H9 (cell line): ENCODE data around the gene NDUFA11. TPM values are rescaled to one million over a fixed set of nuclear protein-coding genes. Genes with fewer than 3 reads are reported as not detected.

Source experiments
- DNase-seq: peaks from one replicate; pipeline ENCODE4 v3.0.0-alpha.2; 2017
- H2AFZ ChIP-seq: one replicate; pipeline ENCODE4 v1.6.1; 2013; ENCODE audit warnings: mild to moderate bottlenecking, low read length, control low read depth, moderate library complexity
- H2AK5ac ChIP-seq: 2 replicates; pipeline ENCODE4 v1.6.1; 2013; ENCODE audit warnings: low read length, control low read depth, mixed read lengths; ENCODE audit not compliant: insufficient read length
- H2BK120ac ChIP-seq: one replicate; pipeline ENCODE4 v1.6.1; 2013; ENCODE audit warnings: low read depth, mild to moderate bottlenecking, low read length, control low read depth, inconsistent platforms; ENCODE audit not compliant: poor library complexity, severe bottlenecking
- H2BK12ac ChIP-seq: 2 replicates; pipeline ENCODE4 v1.6.1; 2013; ENCODE audit warnings: low read length, control low read depth, mixed read lengths, low read depth; ENCODE audit not compliant: insufficient read length
- H2BK15ac ChIP-seq: 2 replicates; pipeline ENCODE4 v1.6.1; 2013; ENCODE audit warnings: low read depth, low read length, control low read depth
- H2BK20ac ChIP-seq: one replicate; pipeline ENCODE4 v1.6.1; 2013; ENCODE audit warnings: low read depth, mild to moderate bottlenecking, low read length, control low read depth, inconsistent platforms; ENCODE audit not compliant: poor library complexity, severe bottlenecking
- H2BK5ac ChIP-seq: 2 replicates; pipeline ENCODE4 v1.6.1; 2013; ENCODE audit warnings: low read length, control low read depth, mixed read lengths; ENCODE audit not compliant: insufficient read length
- H3K14ac ChIP-seq: 2 replicates; pipeline ENCODE4 v1.6.1; 2013; ENCODE audit warnings: low read length, control low read depth; ENCODE audit not compliant: insufficient read depth
- H3K18ac ChIP-seq: 2 replicates; pipeline ENCODE4 v1.6.1; 2013; ENCODE audit warnings: low read depth, mild to moderate bottlenecking, mixed read lengths, low read length, control low read depth; ENCODE audit not compliant: insufficient read length
- H3K23ac ChIP-seq: 2 replicates; pipeline ENCODE4 v1.6.1; 2013; ENCODE audit warnings: low read length, control low read depth, mixed read lengths, low read depth; ENCODE audit not compliant: insufficient read length
- H3K23me2 ChIP-seq: 2 replicates; pipeline ENCODE4 v1.6.1; 2013; ENCODE audit warnings: low read depth, mild to moderate bottlenecking, mixed read lengths, low read length, control low read depth; ENCODE audit not compliant: insufficient read length, poor library complexity, severe bottlenecking
- H3K27ac ChIP-seq: 2 replicates; pipeline ENCODE4 v1.5.1; 2013; ENCODE audit warnings: low read length, control low read depth, mixed read lengths, low read depth; ENCODE audit not compliant: insufficient read length
- H3K27me3 ChIP-seq: 2 replicates; pipeline ENCODE4 v1.6.1; 2013; ENCODE audit warnings: low read length, control low read depth, inconsistent platforms; ENCODE audit not compliant: insufficient read depth
- H3K4ac ChIP-seq: 2 replicates; pipeline ENCODE4 v1.6.1; 2013; ENCODE audit warnings: low read depth, mild to moderate bottlenecking, control low read depth, inconsistent platforms, low read length, moderate library complexity
- H3K4me1 ChIP-seq: 2 replicates; pipeline ENCODE4 v1.6.1; 2013; ENCODE audit warnings: low read length, control low read depth, inconsistent platforms; ENCODE audit not compliant: insufficient read depth
- H3K4me2 ChIP-seq: 2 replicates; pipeline ENCODE4 v1.6.1; 2013; ENCODE audit warnings: low read length, control low read depth, mixed read lengths; ENCODE audit not compliant: insufficient read length, insufficient read depth
- H3K56ac ChIP-seq: 2 replicates; pipeline ENCODE4 v1.6.1; 2013; ENCODE audit warnings: low read depth, mild to moderate bottlenecking, mixed read lengths, low read length, control low read depth; ENCODE audit not compliant: insufficient read length
- H3K79me1 ChIP-seq: 2 replicates; pipeline ENCODE4 v1.6.1; 2013; ENCODE audit warnings: low read depth, mild to moderate bottlenecking, moderate library complexity, low read length, control low read depth, inconsistent platforms; ENCODE audit not compliant: insufficient read depth, poor library complexity, severe bottlenecking
- H3K79me2 ChIP-seq: 2 replicates; pipeline ENCODE4 v1.6.1; 2013; ENCODE audit warnings: low read length, control low read depth, inconsistent platforms; ENCODE audit not compliant: insufficient read depth
- H3K9ac ChIP-seq: 2 replicates; pipeline ENCODE4 v1.6.1; 2013; ENCODE audit warnings: low read length, control low read depth, mixed read lengths; ENCODE audit not compliant: insufficient read length; ENCODE audit errors: extremely low read depth
- H3K9me3 ChIP-seq: one replicate; pipeline ENCODE4 v1.6.1; 2013; ENCODE audit warnings: low read depth, low read length, inconsistent platforms; ENCODE audit not compliant: control insufficient read depth
- H3T11ph ChIP-seq: one replicate; pipeline ENCODE4 v1.6.1; 2013; ENCODE audit warnings: mild to moderate bottlenecking, low read length, control low read depth, inconsistent platforms
- H4K20me1 ChIP-seq: one replicate; pipeline ENCODE4 v1.6.1; 2013; ENCODE audit not compliant: control insufficient read depth, insufficient read length, insufficient read depth
- H4K5ac ChIP-seq: 2 replicates; pipeline ENCODE4 v1.6.1; 2013; ENCODE audit warnings: low read depth, mild to moderate bottlenecking, mixed read lengths, low read length, control low read depth; ENCODE audit not compliant: insufficient read length
- H4K8ac ChIP-seq: replicated peaks from 2 replicates; pipeline ENCODE4 v1.6.1; 2013; ENCODE audit warnings: low read length, control low read depth, mixed read lengths, low read depth; ENCODE audit not compliant: insufficient read length
- H4K91ac ChIP-seq: 2 replicates; pipeline ENCODE4 v1.6.1; 2013; ENCODE audit warnings: low read depth, mild to moderate bottlenecking, moderate library complexity, mixed read lengths, low read length, control low read depth; ENCODE audit not compliant: insufficient read length
- H3K27ac Mint-ChIP-seq, 3 experiments: 2 replicates in 2 of 3; 3 replicates in 1 of 3; pipeline ENCODE4 v1.8.0; 2020 to 2021; ENCODE audit warnings: mixed read lengths in 3 of 3, mild to moderate bottlenecking in 1 of 3, moderate library complexity in 1 of 3
- H3K27me3 Mint-ChIP-seq: 2 replicates; pipeline ENCODE4 v1.8.0; 2021; ENCODE audit warnings: low read depth, mild to moderate bottlenecking, moderate library complexity, mixed read lengths
- H3K36me3 Mint-ChIP-seq, 3 experiments: 2 replicates in 2 of 3; 3 replicates in 1 of 3; pipeline ENCODE4 v1.8.0; 2020 to 2021; ENCODE audit warnings: low read depth in 3 of 3, mixed read lengths in 3 of 3; ENCODE audit not compliant: insufficient read depth in 1 of 3
- H3K4me1 Mint-ChIP-seq, 2 experiments: 2 replicates each; pipeline ENCODE4 v1.8.0; 2020; ENCODE audit warnings: mixed read lengths in 2 of 2
- H3K4me3 Mint-ChIP-seq, 2 experiments: 2 replicates in 1 of 2; 3 replicates in 1 of 2; pipeline ENCODE4 v1.8.0; 2020 to 2021; ENCODE audit warnings: mild to moderate bottlenecking in 2 of 2, mixed read lengths in 2 of 2, moderate library complexity in 1 of 2
- H3K9me3 Mint-ChIP-seq, 2 experiments: 2 replicates in 1 of 2; 3 replicates in 1 of 2; pipeline ENCODE4 v1.8.0; 2020; ENCODE audit warnings: mild to moderate bottlenecking in 2 of 2, mixed read lengths in 2 of 2, moderate library complexity in 1 of 2
- WGBS: extraction: QIAGEN DNeasy Blood & Tissue Kit; methylation state at CpG from one replicate; pipeline ENCODE4 v1.1.7; 2013; ENCODE audit warnings: missing lambda C conversion rate, low lambda C conversion rate, mixed read lengths; ENCODE audit not compliant: insufficient read length; ENCODE audit errors: extremely low coverage; 5-methylcytosine and 5-hydroxymethylcytosine counted together
- total RNA-seq: library from RNA; stranded (reverse); gene quantifications from 2 replicates; pipeline ENCODE4 v1.2.1, GENCODE V29; 2021
- TF ChIP-seq, protein P1 (sequence below): fragments of 200-600 bp; sonication (generic); conservative IDR thresholded peaks from 3 replicates; pipeline ENCODE4 v1.8.0; 2021; ENCODE audit warnings: antibody characterized with exemption, mild to moderate bottlenecking

Gene NDUFA11
- total RNA-seq, 1 experiment from 2014 or later: 282 TPM

DNA sequence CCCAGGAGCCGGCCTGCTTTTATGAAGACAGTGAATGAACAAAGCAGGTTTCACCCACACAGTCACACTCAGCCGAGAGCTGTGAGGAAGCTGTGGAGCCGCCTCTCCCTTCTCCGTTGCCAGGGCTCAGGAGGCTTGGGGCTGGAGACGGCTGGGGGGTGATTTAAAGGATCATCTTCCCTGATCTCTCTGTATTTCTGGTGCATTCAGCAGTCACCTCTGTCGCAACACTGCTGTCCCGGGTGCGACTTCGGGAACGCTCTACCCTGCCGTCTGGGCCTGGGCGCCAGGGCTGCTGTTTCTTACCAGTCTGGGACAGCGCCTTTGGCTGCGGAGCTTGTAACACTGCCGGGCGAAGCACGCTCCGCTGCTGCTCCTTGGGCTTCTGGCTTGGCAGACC is 28.6 kb upstream of the NDUFA11 start:
- H3K23ac ChIP-seq: no peak overlapping the region
- H3K4me3 Mint-ChIP-seq: no peak overlapping the region
- no CpG with 5 or more reads among the region's 18 CpGs for WGBS
- no peak overlapping the region; the same call in 1 of the 2 replicates for H3K14ac ChIP-seq
- no peak overlapping the region for H4K8ac ChIP-seq
- H3K4me1 ChIP-seq: no peaks in the 10 kb centered on the region
- H3K79me1 ChIP-seq: no peaks in the 10 kb centered on the region
- no peaks in the 10 kb centered on the region; the same call in 1 of the 2 replicates for H3K27me3 Mint-ChIP-seq
- no peaks in the 10 kb centered on the region for H3K27me3 ChIP-seq
- no peak overlapping the region for H3K56ac ChIP-seq
- no peak overlapping the region for H2BK15ac ChIP-seq
- H3K4me1 Mint-ChIP-seq: peaks cover 0 to 5% of the 10 kb centered on the region in 2 experiments; a peak in 1 of 4 replicates
- TF ChIP-seq, protein P1, sequence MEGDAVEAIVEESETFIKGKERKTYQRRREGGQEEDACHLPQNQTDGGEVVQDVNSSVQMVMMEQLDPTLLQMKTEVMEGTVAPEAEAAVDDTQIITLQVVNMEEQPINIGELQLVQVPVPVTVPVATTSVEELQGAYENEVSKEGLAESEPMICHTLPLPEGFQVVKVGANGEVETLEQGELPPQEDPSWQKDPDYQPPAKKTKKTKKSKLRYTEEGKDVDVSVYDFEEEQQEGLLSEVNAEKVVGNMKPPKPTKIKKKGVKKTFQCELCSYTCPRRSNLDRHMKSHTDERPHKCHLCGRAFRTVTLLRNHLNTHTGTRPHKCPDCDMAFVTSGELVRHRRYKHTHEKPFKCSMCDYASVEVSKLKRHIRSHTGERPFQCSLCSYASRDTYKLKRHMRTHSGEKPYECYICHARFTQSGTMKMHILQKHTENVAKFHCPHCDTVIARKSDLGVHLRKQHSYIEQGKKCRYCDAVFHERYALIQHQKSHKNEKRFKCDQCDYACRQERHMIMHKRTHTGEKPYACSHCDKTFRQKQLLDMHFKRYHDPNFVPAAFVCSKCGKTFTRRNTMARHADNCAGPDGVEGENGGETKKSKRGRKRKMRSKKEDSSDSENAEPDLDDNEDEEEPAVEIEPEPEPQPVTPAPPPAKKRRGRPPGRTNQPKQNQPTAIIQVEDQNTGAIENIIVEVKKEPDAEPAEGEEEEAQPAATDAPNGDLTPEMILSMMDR: no peak
- no peak overlapping the region for H3K27ac ChIP-seq
- H3T11ph ChIP-seq: no peak overlapping the region
- no peaks in the 10 kb centered on the region for H3K9me3 ChIP-seq
- no peak overlapping the region for H2AK5ac ChIP-seq
- no peaks in the 10 kb centered on the region for H4K20me1 ChIP-seq
- H2BK5ac ChIP-seq: no peak overlapping the region
- H4K5ac ChIP-seq: no peak overlapping the region
- no peak overlapping the region for H3K4me2 ChIP-seq
- no peak overlapping the region for H2AFZ ChIP-seq
- H2BK12ac ChIP-seq: no peak overlapping the region
- peaks cover 18 to 77% (median 67%) of the 10 kb centered on the region in 3 experiments for H3K36me3 Mint-ChIP-seq
- no peaks in the 10 kb centered on the region for H3K79me2 ChIP-seq
- no peak overlapping the region; a peak in 1 of 7 replicates for H3K27ac Mint-ChIP-seq
- H2BK20ac ChIP-seq: no peak overlapping the region
- no peak overlapping the region for H3K4ac ChIP-seq
- H2BK120ac ChIP-seq: no peak overlapping the region
- H3K23me2 ChIP-seq: no peaks in the 10 kb centered on the region
- H3K9me3 Mint-ChIP-seq: no peaks in the 10 kb centered on the region
- H3K18ac ChIP-seq: no peak overlapping the region
- H3K9ac ChIP-seq: no peak overlapping the region
- no peak overlapping the region for H4K91ac ChIP-seq
- no peak for DNase-seq
